ENCODE data around the gene RHO. TPM values are rescaled to one million over a fixed set of nuclear protein-coding genes. Genes with fewer than 3 reads are reported as not detected.

RHO gene
- total RNA-seq, 1 donor from 2014 or later = not detected

- TF ChIP-seq, protein P1, sequence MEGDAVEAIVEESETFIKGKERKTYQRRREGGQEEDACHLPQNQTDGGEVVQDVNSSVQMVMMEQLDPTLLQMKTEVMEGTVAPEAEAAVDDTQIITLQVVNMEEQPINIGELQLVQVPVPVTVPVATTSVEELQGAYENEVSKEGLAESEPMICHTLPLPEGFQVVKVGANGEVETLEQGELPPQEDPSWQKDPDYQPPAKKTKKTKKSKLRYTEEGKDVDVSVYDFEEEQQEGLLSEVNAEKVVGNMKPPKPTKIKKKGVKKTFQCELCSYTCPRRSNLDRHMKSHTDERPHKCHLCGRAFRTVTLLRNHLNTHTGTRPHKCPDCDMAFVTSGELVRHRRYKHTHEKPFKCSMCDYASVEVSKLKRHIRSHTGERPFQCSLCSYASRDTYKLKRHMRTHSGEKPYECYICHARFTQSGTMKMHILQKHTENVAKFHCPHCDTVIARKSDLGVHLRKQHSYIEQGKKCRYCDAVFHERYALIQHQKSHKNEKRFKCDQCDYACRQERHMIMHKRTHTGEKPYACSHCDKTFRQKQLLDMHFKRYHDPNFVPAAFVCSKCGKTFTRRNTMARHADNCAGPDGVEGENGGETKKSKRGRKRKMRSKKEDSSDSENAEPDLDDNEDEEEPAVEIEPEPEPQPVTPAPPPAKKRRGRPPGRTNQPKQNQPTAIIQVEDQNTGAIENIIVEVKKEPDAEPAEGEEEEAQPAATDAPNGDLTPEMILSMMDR (IDR thresholded peaks at IDR 0.05) = no peak
- Histone ChIP-seq H3K27me3 (no peaks in the 10 kb centered on the region), H3K36me3 (no peaks in the 10 kb centered on the region), H3K4me1 (peaks cover 0 to 9% of the 10 kb centered on the region in 2 donors), H3K27ac (no peak overlapping the region), H3K4me3 (no peak overlapping the region), H3K9me3 (no peaks in the 10 kb centered on the region)
- intact Hi-C loops (cut with DNase I) = no loop called here
- no peak for DNase-seq (ENCODE audit: low spot score in 2 of 2)
These were observed 1.2 kb downstream of the RHO start for GRCh38 chr3:129529436-129530210.

- intact Hi-C loops (cut with DNase I) = no loop called here
- Histone ChIP-seq H3K4me1 (peaks cover 0 to 9% of the 10 kb centered on the region in 2 donors), H3K27ac (no peak overlapping the region), H3K9me3 (no peaks in the 10 kb centered on the region), H3K27me3 (no peaks in the 10 kb centered on the region), H3K4me3 (no peak overlapping the region), H3K36me3 (no peaks in the 10 kb centered on the region)
- TF ChIP-seq, protein P1 (IDR thresholded peaks at IDR 0.05) = no peak
- DNase-seq (ENCODE audit: low spot score in 2 of 2) = no peak
These were observed 1.9 kb downstream of the RHO start for GRCh38 chr3:129530251-129530791.

DNA sequence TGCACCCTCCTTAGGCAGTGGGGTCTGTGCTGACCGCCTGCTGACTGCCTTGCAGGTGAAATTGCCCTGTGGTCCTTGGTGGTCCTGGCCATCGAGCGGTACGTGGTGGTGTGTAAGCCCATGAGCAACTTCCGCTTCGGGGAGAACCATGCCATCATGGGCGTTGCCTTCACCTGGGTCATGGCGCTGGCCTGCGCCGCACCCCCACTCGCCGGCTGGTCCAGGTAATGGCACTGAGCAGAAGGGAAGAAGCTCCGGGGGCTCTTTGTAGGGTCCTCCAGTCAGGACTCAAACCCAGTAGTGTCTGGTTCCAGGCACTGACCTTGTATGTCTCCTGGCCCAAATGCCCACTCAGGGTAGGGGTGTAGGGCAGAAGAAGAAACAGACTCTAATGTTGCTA, 2.4 kb downstream of the RHO start:
- Histone ChIP-seq H3K36me3 (no peaks in the 10 kb centered on the region), H3K4me1 (peaks cover 0 to 9% of the 10 kb centered on the region in 2 donors), H3K27ac (no peak overlapping the region), H3K9me3 (no peaks in the 10 kb centered on the region), H3K27me3 (no peaks in the 10 kb centered on the region), H3K4me3 (no peak overlapping the region)
- no peak for DNase-seq (ENCODE audit: low spot score in 2 of 2)
- intact Hi-C loops (cut with DNase I) = no loop called here
- TF ChIP-seq, protein P1 (IDR thresholded peaks at IDR 0.05) = no peak

DNA sequence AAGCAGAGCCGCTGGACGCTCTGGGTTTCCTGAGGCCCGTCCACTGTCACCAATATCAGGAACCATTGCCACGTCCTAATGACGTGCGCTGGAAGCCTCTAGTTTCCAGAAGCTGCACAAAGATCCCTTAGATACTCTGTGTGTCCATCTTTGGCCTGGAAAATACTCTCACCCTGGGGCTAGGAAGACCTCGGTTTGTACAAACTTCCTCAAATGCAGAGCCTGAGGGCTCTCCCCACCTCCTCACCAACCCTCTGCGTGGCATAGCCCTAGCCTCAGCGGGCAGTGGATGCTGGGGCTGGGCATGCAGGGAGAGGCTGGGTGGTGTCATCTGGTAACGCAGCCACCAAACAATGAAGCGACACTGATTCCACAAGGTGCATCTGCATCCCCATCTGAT, 3.3 kb downstream of the RHO start:
- TF ChIP-seq, protein P1 (IDR thresholded peaks at IDR 0.05) = no peak
- no peaks in the 10 kb centered on the region for H3K9me3 ChIP-seq
- H3K4me3 ChIP-seq = no peak overlapping the region
- peaks cover 0 to 9% of the 10 kb centered on the region in 2 donors for H3K4me1 ChIP-seq
- no peaks in the 10 kb centered on the region for H3K27me3 ChIP-seq
- no peak overlapping the region for H3K27ac ChIP-seq
- intact Hi-C loops (cut with DNase I) = no loop called here
- DNase-seq (ENCODE audit: low spot score in 2 of 2) = no peak
- no peaks in the 10 kb centered on the region for H3K36me3 ChIP-seq

DNA sequence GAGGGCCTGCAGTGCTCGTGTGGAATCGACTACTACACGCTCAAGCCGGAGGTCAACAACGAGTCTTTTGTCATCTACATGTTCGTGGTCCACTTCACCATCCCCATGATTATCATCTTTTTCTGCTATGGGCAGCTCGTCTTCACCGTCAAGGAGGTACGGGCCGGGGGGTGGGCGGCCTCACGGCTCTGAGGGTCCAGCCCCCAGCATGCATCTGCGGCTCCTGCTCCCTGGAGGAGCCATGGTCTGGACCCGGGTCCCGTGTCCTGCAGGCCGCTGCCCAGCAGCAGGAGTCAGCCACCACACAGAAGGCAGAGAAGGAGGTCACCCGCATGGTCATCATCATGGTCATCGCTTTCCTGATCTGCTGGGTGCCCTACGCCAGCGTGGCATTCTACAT, 3.8 kb downstream of the RHO start:
- intact Hi-C loops (cut with DNase I) = no loop called here
- Histone ChIP-seq H3K36me3 (no peaks in the 10 kb centered on the region), H3K9me3 (no peaks in the 10 kb centered on the region), H3K4me3 (no peak overlapping the region), H3K27me3 (no peaks in the 10 kb centered on the region), H3K4me1 (peaks cover 0 to 9% of the 10 kb centered on the region in 2 donors), H3K27ac (no peak overlapping the region)
- DNase-seq (ENCODE audit: low spot score in 2 of 2) = no peak
- TF ChIP-seq, protein P1 (IDR thresholded peaks at IDR 0.05) = no peak

Data from ascending aorta (tissue), 2 donors.